ENCODE results near the gene NRP1.

The NRP1 gene

DNA sequence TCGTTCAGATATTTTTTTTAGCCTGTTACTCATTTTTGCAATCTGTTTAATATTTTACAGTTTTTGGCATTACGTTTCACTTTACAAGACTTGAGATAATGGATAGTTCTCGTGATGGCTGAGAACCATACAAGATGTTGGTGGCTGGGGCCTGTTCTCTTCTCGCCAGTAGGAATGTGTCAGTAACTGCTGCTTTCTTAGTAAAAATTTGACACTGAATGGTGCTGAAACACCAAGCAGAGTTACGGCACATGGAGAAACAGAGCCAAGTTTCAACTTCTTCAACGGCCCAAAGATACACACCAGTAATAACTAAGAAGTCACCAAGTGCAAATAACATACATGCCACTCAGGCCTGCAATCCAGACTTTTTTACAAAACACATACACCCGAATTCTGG lies 130.4 kb downstream of the NRP1 start:
- TF ChIP-seq CREB1 (IDR thresholded peaks at IDR 0.05; ENCODE audit: low read depth) (no peak), RAD21 (IDR thresholded peaks at IDR 0.05; ENCODE audit: low read depth) (no peak), CEBPB (IDR thresholded peaks at IDR 0.05) (no peak)

GRCh38 chr10:33201971-33202370 lies 132.5 kb downstream of the NRP1 start:
- TF ChIP-seq USF1 (IDR thresholded peaks at IDR 0.05) (no peak), NFIC (IDR thresholded peaks at IDR 0.05) (no peak), TEAD4 (IDR thresholded peaks at IDR 0.05) (no peak), REST (IDR thresholded peaks at IDR 0.05; ENCODE audit: low read depth) (no peak), EP300 (IDR thresholded peaks at IDR 0.05; ENCODE audit: borderline replicate concordance) (no peak), MAX (IDR thresholded peaks at IDR 0.05) (no peak), ZBTB7A (IDR thresholded peaks at IDR 0.05; ENCODE audit: low read depth) (no peak), CREB1 (IDR thresholded peaks at IDR 0.05; ENCODE audit: low read depth) (no peak), RAD21 (IDR thresholded peaks at IDR 0.05; ENCODE audit: low read depth) (no peak), CEBPB (IDR thresholded peaks at IDR 0.05) (no peak), EGR1 (IDR thresholded peaks at IDR 0.05) (no peak), FOXM1 (IDR thresholded peaks at IDR 0.05; ENCODE audit: borderline replicate concordance, low read depth) (no peak), YY1 (IDR thresholded peaks at IDR 0.05; ENCODE audit: low read depth) (no peak), TAF1 (IDR thresholded peaks at IDR 0.05; ENCODE audit: low read depth) (no peak), TCF12 (IDR thresholded peaks at IDR 0.05; ENCODE audit: low read depth) (no peak)

GRCh38 chr10:33201056-33201780 lies 133.2 kb downstream of the NRP1 start:
- TF ChIP-seq MAX (IDR thresholded peaks at IDR 0.05) (no peak), EGR1 (IDR thresholded peaks at IDR 0.05) (no peak), YY1 (IDR thresholded peaks at IDR 0.05; ENCODE audit: low read depth) (no peak), CEBPB (IDR thresholded peaks at IDR 0.05) (no peak), RAD21 (IDR thresholded peaks at IDR 0.05; ENCODE audit: low read depth) (no peak), NFIC (IDR thresholded peaks at IDR 0.05) (no peak), ZBTB7A (IDR thresholded peaks at IDR 0.05; ENCODE audit: low read depth) (no peak), TCF12 (IDR thresholded peaks at IDR 0.05; ENCODE audit: low read depth) (no peak), TAF1 (IDR thresholded peaks at IDR 0.05; ENCODE audit: low read depth) (no peak), REST (IDR thresholded peaks at IDR 0.05; ENCODE audit: low read depth) (no peak), FOXM1 (IDR thresholded peaks at IDR 0.05; ENCODE audit: borderline replicate concordance, low read depth) (no peak), USF1 (IDR thresholded peaks at IDR 0.05) (no peak)

DNA sequence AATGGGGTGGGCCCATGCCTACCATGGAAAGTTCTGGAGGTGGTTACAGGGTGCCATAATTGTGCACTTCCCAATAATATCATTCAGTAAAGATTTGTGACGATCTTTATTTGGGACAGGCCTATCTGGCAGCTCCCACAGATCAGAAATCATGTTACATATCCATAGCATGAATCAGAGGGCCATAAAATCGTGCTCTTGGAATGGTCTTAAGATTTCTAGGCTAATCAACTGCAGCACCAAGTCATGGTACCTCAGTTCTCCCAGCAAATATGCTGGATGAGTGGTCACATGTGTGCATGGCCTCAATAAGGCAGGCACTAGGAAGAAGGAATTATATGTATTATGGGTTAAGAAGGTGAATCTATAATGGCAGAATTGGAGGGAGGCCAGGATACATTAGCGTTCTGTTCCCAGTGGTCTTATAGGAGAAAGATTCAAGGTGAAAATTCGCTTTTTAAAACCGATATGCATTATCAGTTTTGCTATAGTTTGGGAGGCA lies 134.7 kb downstream of the NRP1 start:
- TF ChIP-seq TEAD4 (IDR thresholded peaks at IDR 0.05) (no peak), FOXM1 (IDR thresholded peaks at IDR 0.05; ENCODE audit: borderline replicate concordance, low read depth) (no peak), CREB1 (IDR thresholded peaks at IDR 0.05; ENCODE audit: low read depth) (no peak), YY1 (IDR thresholded peaks at IDR 0.05; ENCODE audit: low read depth) (no peak), EP300 (IDR thresholded peaks at IDR 0.05; ENCODE audit: borderline replicate concordance) (no peak), CEBPB (IDR thresholded peaks at IDR 0.05) (no peak), USF1 (IDR thresholded peaks at IDR 0.05) (no peak), TCF12 (IDR thresholded peaks at IDR 0.05; ENCODE audit: low read depth) (no peak), MAX (IDR thresholded peaks at IDR 0.05) (no peak), REST (IDR thresholded peaks at IDR 0.05; ENCODE audit: low read depth) (no peak), EGR1 (IDR thresholded peaks at IDR 0.05) (no peak), RAD21 (IDR thresholded peaks at IDR 0.05; ENCODE audit: low read depth) (no peak), NFIC (IDR thresholded peaks at IDR 0.05) (no peak), ZBTB7A (IDR thresholded peaks at IDR 0.05; ENCODE audit: low read depth) (no peak), TAF1 (IDR thresholded peaks at IDR 0.05; ENCODE audit: low read depth) (no peak)
